Measurements from ENCODE around the gene MROH2B. TPM values are rescaled to one million over a fixed set of nuclear protein-coding genes. Genes with fewer than 3 reads are reported as not detected.

Gene MROH2B
- total and polyA plus RNA-seq, 2 of the 13 experiments (the other 11 are each of a cell fraction or from before 2014, with no cell fraction given): not detected

DNA sequence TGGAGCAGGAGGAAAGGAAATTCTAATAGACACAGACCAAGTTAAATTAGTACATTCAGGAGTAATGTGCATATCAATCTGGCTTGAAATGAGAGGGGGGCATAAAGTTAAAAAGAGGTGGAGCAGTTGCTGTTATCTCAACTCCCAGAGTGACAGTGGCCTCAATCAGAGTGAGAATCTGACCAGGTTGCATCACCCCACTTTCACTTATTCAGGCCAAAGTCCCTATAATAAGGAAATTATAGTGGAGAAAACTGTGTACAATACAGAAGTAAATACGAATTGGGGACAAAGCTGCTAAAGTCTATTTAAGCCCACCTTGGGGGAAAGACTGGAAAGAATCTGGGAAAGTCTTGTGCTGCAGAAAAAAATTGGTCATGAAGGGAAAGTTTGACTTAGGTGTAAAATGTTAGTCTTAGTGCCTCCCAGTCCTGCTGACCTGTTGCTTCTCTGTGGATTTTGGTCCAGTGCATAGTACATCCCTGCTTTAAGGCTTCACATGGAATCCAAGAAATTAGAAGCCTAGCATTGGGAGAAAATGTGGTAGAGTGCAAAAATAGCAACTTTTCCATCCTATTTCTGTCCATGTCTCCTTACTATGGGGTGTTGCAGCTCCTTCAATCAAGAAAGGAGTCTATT, 27.9 kb downstream of the MROH2B start:
- intact Hi-C loops (cut with micrococcal nuclease; ENCODE audit: unreplicated experiment): no loop called here
- Histone ChIP-seq H4K20me1 (ENCODE audit: insufficient read depth, low read length) (no peaks in the 10 kb centered on the region), H3K27me3 (ENCODE audit: control insufficient read depth in 1 of 2, insufficient read depth in 2 of 2, low read length in 2 of 2) (no peaks in the 10 kb centered on the region; a peak in 1 of 5 replicates), H3K79me2 (ENCODE audit: insufficient read depth, low read length) (no peaks in the 10 kb centered on the region), H3K9ac (ENCODE audit: insufficient read depth, low read depth, low read length) (no peak overlapping the region), H3K4me1 (ENCODE audit: insufficient read depth, low read length) (no peaks in the 10 kb centered on the region), H3K4me3 (replicated peaks in 1 of 3; ENCODE audit: insufficient read depth in 1 of 3, low read depth in 2 of 3, low read length in 3 of 3) (no peak overlapping the region), H2AFZ (ENCODE audit: low read length) (no peak overlapping the region), H3K27ac (ENCODE audit: extremely low read length, insufficient read depth, low read length) (no peak overlapping the region), H3K9me3 (ENCODE audit: low read length) (no peaks in the 10 kb centered on the region), H3K36me3 (replicated peaks in 1 of 2; ENCODE audit: control insufficient read depth in 1 of 2, insufficient read depth in 2 of 2, low read length in 2 of 2) (no peaks in the 10 kb centered on the region), H3K4me2 (ENCODE audit: low read depth, low read length) (no peak overlapping the region)
- WGBS (ENCODE audit: low lambda C conversion rate): 0% methylated on average over 1 of the region's 1 CpG
- no peak for TF ChIP-seq ZNF816 (CRISPR knock-in tag; IDR thresholded peaks at IDR 0.05; ENCODE audit: borderline replicate concordance)
- TF ChIP-seq PATZ1 (CRISPR knock-in tag; IDR thresholded peaks at IDR 0.05): no peak
- TF ChIP-seq MTA1 (CRISPR knock-in tag; IDR thresholded peaks at IDR 0.05; ENCODE audit: borderline replicate concordance): no peak
- TF ChIP-seq FIP1L1 (IDR thresholded peaks at IDR 0.05; ENCODE audit: borderline replicate concordance, insufficient read depth, low read depth, low read length): no peak
- no peak for TF ChIP-seq ZNF761 (CRISPR knock-in tag; conservative IDR thresholded peaks at IDR 0.05)
- no peak for TF ChIP-seq FOXO1 (CRISPR knock-in tag; IDR thresholded peaks at IDR 0.05)
- no peak for TF ChIP-seq SIX1 (CRISPR knock-in tag; IDR thresholded peaks at IDR 0.05; ENCODE audit: borderline replicate concordance)
- TF ChIP-seq TARDBP (CRISPR knock-in tag; IDR thresholded peaks at IDR 0.05): no peak
- TF ChIP-seq NR1H2 (CRISPR knock-in tag; IDR thresholded peaks at IDR 0.05; ENCODE audit: borderline replicate concordance, low read depth): no peak
- no peak for TF ChIP-seq FOSL1 (CRISPR knock-in tag; IDR thresholded peaks at IDR 0.05; ENCODE audit: borderline replicate concordance)
- no peak for TF ChIP-seq ZNF33B (CRISPR knock-in tag; IDR thresholded peaks at IDR 0.05)
- no peak for TF ChIP-seq SSRP1 (CRISPR knock-in tag; IDR thresholded peaks at IDR 0.05)
- no peak for TF ChIP-seq KLF16 (CRISPR knock-in tag; IDR thresholded peaks at IDR 0.05)
- no peak for TF ChIP-seq NFE2L1 (CRISPR knock-in tag; IDR thresholded peaks at IDR 0.05; ENCODE audit: borderline replicate concordance)
- TF ChIP-seq, protein P1, sequence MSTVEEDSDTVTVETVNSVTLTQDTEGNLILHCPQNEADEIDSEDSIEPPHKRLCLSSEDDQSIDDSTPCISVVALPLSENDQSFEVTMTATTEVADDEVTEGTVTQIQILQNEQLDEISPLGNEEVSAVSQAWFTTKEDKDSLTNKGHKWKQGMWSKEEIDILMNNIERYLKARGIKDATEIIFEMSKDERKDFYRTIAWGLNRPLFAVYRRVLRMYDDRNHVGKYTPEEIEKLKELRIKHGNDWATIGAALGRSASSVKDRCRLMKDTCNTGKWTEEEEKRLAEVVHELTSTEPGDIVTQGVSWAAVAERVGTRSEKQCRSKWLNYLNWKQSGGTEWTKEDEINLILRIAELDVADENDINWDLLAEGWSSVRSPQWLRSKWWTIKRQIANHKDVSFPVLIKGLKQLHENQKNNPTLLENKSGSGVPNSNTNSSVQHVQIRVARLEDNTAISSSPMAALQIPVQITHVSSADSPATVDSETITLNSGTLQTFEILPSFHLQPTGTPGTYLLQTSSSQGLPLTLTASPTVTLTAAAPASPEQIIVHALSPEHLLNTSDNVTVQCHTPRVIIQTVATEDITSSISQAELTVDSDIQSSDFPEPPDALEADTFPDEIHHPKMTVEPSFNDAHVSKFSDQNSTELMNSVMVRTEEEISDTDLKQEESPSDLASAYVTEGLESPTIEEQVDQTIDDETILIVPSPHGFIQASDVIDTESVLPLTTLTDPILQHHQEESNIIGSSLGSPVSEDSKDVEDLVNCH (CRISPR knock-in tag; IDR thresholded peaks at IDR 0.05): no peak
- DNase-seq (ENCODE audit: low spot score) (no peak), ATAC-seq (no peak), FAIRE-seq (no peak)
- CTCF ChIA-PET (ENCODE audit: low intra/inter-chr PET ratio, low total read pairs): no interaction called here
- POLR2A ChIA-PET: no interaction called here
- BruUV-seq (replicated peaks): no TSS peak
- in situ Hi-C loops (cut with HindIII; ENCODE audit: extremely low pct_ligation_motif_present, low pct_unique_long_range_greater_than_20kb): no loop called here

Measured in HepG2 (cell line).